ENCODE measurements around the gene ELFN1.

Gene ELFN1

DNA sequence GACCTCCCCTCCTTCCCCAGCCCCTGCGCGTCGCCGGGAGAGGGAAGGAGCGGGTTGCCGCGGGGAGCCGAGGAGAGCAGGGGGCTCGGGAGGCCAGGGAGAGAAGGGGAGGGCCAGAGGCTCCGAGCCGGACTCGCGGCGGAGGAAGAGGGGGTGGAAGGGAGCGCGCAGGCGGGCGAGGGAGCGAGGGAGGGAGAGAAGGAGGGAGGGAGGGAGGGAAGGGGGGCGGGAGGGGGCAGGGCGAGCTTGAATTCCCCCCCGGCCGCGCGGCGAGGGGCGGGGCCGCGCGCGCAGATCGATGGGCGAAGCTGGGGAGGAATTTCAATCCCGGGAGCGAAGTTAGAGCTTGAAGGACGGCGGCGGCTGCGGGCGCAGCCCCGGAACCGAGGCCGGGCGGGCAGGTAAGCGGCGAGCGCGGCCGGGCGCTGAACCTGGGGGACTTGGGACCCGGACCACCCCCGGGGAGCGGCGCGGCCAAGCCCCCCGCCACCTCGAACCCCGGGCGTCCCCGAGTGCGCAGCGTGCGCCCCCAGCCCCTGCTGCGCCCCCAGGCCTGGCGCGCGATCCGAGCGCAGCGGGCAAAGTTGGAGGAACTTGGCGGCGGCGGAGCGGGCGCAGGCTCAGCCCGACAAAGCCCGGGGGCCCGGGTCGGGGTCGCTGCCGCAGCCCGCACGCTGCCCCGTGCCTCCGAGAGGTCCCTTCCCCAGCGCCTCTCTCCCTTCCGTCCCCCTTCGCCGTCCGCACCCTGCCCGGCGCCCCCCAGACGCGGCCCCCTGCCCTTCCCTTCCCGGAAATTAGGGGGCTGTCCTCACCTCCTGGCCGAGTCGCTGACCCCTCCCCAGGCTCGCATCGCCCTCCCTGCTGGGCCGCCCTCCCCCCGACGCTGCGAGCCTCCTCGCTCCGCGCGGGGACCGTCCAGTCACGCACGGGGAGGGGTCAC lies at the start of gene ELFN1:
TSS of gene ELFN1 (plus strand) at position 324 of the 940 bp plus-strand sequence. CDS start 74,320 bp downstream, outside the sequence.
- no peaks in the 10 kb centered on the region for H3K36me3 Mint-ChIP-seq (ENCODE audit: low read depth)
- TF ChIP-seq, protein P1, sequence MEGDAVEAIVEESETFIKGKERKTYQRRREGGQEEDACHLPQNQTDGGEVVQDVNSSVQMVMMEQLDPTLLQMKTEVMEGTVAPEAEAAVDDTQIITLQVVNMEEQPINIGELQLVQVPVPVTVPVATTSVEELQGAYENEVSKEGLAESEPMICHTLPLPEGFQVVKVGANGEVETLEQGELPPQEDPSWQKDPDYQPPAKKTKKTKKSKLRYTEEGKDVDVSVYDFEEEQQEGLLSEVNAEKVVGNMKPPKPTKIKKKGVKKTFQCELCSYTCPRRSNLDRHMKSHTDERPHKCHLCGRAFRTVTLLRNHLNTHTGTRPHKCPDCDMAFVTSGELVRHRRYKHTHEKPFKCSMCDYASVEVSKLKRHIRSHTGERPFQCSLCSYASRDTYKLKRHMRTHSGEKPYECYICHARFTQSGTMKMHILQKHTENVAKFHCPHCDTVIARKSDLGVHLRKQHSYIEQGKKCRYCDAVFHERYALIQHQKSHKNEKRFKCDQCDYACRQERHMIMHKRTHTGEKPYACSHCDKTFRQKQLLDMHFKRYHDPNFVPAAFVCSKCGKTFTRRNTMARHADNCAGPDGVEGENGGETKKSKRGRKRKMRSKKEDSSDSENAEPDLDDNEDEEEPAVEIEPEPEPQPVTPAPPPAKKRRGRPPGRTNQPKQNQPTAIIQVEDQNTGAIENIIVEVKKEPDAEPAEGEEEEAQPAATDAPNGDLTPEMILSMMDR (IDR thresholded peaks at IDR 0.05; ENCODE audit: unreplicated experiment in 3 of 3), result no peak
- peak within 1 kb of the TSS; percentile 43 to 85 (median 65) for H3K27ac Mint-ChIP-seq
- peaks cover 27% of the 10 kb centered on the region for H3K27me3 Mint-ChIP-seq (ENCODE audit: low read depth)
- H3K4me1 Mint-ChIP-seq, result peaks cover 15% of the 10 kb centered on the region
- no peaks in the 10 kb centered on the region for H3K9me3 Mint-ChIP-seq
- H3K4me3 Mint-ChIP-seq, result peak within 1 kb of the TSS; percentile 79 to 81 (median 80)

GRCh38 chr7:1620835-1621234 lies 49.2 kb upstream of the ELFN1 start:
- TF ChIP-seq, protein P1 (IDR thresholded peaks at IDR 0.05; ENCODE audit: unreplicated experiment in 3 of 3), result no peak
- Mint-ChIP-seq H3K4me3 (no peak overlapping the region), H3K4me1 (peaks cover 5% of the 10 kb centered on the region), H3K27me3 (ENCODE audit: low read depth) (peaks cover 5% of the 10 kb centered on the region), H3K27ac (peak overlapping the region in 2 of 3 experiments; percentile 12 to 23), H3K9me3 (no peaks in the 10 kb centered on the region), H3K36me3 (ENCODE audit: low read depth) (no peaks in the 10 kb centered on the region)

DNA sequence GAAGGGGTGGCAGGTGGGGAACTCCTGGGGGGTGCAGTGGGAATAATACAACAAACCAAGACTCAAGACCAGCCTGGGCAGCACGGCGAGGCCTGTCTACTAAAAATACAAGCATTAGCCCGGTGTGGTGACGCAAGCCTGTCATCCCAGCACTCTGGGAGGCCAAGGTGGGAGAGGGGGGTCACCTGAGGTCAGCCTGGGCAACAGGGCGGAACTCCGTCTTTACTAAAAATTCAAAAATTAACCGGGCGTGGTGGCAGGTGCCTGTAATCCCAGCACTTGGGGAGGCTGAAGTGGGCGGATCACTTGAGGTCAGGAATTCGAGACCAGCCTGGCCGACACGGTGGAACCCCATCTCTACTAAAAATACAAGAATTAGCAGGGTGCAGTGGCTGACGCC lies 48.4 kb upstream of the ELFN1 start:
- TF ChIP-seq, protein P1 (IDR thresholded peaks at IDR 0.05; ENCODE audit: unreplicated experiment in 3 of 3), result no peak
- Mint-ChIP-seq H3K27ac (no peak overlapping the region), H3K4me3 (no peak overlapping the region), H3K4me1 (peaks cover 5% of the 10 kb centered on the region), H3K36me3 (ENCODE audit: low read depth) (no peaks in the 10 kb centered on the region), H3K27me3 (ENCODE audit: low read depth) (peaks cover 5% of the 10 kb centered on the region), H3K9me3 (no peaks in the 10 kb centered on the region)

- Mint-ChIP-seq H3K27me3 (ENCODE audit: low read depth) (peaks cover 5% of the 10 kb centered on the region), H3K4me1 (peaks cover 5% of the 10 kb centered on the region), H3K4me3 (no peak overlapping the region), H3K9me3 (peaks cover 1% of the 10 kb centered on the region), H3K27ac (no peak overlapping the region), H3K36me3 (ENCODE audit: low read depth) (no peaks in the 10 kb centered on the region)
- TF ChIP-seq, protein P1 (IDR thresholded peaks at IDR 0.05; ENCODE audit: unreplicated experiment in 3 of 3), result no peak
Observed at GRCh38 chr7:1622441-1622840, 47.6 kb upstream of the ELFN1 start.

DNA sequence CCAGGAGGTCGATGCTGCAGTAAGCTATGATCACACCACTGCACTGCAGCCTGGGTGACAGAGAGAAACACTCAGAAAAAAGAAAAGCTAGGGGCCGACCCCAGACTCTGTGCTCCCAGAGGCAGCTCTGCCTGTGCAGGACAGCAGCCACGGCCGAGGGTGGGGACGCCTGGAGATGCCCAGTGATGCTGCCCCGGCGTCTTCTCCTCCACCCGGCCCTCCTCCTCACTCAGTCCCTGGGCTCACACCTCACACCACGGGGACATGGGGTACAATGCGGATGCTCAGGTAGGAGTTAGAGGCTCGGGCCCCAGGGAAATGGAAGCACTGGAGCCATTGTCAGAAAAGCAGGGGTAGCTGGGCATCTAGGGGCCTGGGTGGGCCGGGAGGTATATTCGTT lies 46.3 kb upstream of the ELFN1 start:
- Mint-ChIP-seq H3K4me3 (no peak overlapping the region), H3K27ac (no peak overlapping the region), H3K36me3 (ENCODE audit: low read depth) (no peaks in the 10 kb centered on the region), H3K4me1 (peaks cover 5% of the 10 kb centered on the region), H3K27me3 (ENCODE audit: low read depth) (peaks cover 6% of the 10 kb centered on the region), H3K9me3 (peaks cover 6% of the 10 kb centered on the region)
- TF ChIP-seq, protein P1 (IDR thresholded peaks at IDR 0.05; ENCODE audit: unreplicated experiment in 3 of 3), result no peak

Measured in nephron (organoid).